Neural cell (in vitro differentiated cells): ENCODE results near the gene MAD1L1.

Experiments
- EP300 ChIP-seq: fragments of 450-650 bp; conservative IDR thresholded peaks from 2 replicates; pipeline ENCODE4 v1.6.1; 2014; ENCODE audit warnings: antibody characterized with exemption, mild to moderate bottlenecking, moderate library complexity; ENCODE audit not compliant: poor library complexity, severe bottlenecking
- EZH2 ChIP-seq: fragments of 200-600, 300-800 bp; shearing (Covaris generic), sonication (generic); IDR thresholded peaks from 2 replicates; pipeline ENCODE4 v1.6.1; 2014; ENCODE audit warnings: antibody characterized with exemption, low read length, borderline replicate concordance, mild to moderate bottlenecking; ENCODE audit not compliant: insufficient read depth, poor library complexity, severe bottlenecking
- POLR2AphosphoS5 ChIP-seq: IDR thresholded peaks from 2 replicates; pipeline ENCODE4 v1.6.1; 2012
- RAD21 ChIP-seq: fragments of 450-650 bp; conservative IDR thresholded peaks from 2 replicates; pipeline ENCODE4 v1.6.1; 2014; ENCODE audit warnings: antibody characterized with exemption, mild to moderate bottlenecking, moderate library complexity
- TF ChIP-seq, protein P1 (sequence below): fragments of 450-650 bp; IDR thresholded peaks from 2 replicates; pipeline ENCODE4 v1.5.1; 2014; ENCODE audit warnings: antibody characterized with exemption, mild to moderate bottlenecking, moderate library complexity; ENCODE audit not compliant: poor library complexity, severe bottlenecking
- TF ChIP-seq, protein P2 (sequence below): IDR thresholded peaks from 2 replicates; pipeline ENCODE4 v1.6.1; 2012; ENCODE audit warnings: borderline replicate concordance

DNA sequence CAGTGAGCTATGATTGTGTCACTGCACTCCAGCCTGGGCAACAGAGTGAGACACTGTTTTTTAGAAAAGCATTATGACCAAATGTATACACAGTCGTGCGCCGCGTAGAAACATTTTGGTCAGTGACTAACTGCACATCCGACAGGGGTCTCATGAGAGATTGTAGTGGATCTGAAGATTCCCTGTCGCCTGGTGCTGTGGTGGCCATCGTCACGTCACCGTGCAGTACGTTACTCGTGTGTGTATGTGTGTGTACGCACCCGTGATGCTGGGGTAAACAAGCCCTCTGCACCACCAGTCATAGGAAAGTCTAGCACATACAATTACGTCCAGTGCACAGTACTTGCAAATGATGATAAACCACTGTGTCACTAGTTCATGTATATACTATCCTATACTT lies 453.3 kb downstream of the MAD1L1 start:
- TF ChIP-seq, protein P1, sequence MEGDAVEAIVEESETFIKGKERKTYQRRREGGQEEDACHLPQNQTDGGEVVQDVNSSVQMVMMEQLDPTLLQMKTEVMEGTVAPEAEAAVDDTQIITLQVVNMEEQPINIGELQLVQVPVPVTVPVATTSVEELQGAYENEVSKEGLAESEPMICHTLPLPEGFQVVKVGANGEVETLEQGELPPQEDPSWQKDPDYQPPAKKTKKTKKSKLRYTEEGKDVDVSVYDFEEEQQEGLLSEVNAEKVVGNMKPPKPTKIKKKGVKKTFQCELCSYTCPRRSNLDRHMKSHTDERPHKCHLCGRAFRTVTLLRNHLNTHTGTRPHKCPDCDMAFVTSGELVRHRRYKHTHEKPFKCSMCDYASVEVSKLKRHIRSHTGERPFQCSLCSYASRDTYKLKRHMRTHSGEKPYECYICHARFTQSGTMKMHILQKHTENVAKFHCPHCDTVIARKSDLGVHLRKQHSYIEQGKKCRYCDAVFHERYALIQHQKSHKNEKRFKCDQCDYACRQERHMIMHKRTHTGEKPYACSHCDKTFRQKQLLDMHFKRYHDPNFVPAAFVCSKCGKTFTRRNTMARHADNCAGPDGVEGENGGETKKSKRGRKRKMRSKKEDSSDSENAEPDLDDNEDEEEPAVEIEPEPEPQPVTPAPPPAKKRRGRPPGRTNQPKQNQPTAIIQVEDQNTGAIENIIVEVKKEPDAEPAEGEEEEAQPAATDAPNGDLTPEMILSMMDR = no peak
- TF ChIP-seq POLR2AphosphoS5 (no peak), EP300 (no peak), EZH2 (no peak), RAD21 (no peak)
- TF ChIP-seq, protein P2, sequence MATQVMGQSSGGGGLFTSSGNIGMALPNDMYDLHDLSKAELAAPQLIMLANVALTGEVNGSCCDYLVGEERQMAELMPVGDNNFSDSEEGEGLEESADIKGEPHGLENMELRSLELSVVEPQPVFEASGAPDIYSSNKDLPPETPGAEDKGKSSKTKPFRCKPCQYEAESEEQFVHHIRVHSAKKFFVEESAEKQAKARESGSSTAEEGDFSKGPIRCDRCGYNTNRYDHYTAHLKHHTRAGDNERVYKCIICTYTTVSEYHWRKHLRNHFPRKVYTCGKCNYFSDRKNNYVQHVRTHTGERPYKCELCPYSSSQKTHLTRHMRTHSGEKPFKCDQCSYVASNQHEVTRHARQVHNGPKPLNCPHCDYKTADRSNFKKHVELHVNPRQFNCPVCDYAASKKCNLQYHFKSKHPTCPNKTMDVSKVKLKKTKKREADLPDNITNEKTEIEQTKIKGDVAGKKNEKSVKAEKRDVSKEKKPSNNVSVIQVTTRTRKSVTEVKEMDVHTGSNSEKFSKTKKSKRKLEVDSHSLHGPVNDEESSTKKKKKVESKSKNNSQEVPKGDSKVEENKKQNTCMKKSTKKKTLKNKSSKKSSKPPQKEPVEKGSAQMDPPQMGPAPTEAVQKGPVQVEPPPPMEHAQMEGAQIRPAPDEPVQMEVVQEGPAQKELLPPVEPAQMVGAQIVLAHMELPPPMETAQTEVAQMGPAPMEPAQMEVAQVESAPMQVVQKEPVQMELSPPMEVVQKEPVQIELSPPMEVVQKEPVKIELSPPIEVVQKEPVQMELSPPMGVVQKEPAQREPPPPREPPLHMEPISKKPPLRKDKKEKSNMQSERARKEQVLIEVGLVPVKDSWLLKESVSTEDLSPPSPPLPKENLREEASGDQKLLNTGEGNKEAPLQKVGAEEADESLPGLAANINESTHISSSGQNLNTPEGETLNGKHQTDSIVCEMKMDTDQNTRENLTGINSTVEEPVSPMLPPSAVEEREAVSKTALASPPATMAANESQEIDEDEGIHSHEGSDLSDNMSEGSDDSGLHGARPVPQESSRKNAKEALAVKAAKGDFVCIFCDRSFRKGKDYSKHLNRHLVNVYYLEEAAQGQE = no peak
